Esophagus muscularis mucosa (tissue), 4 donors: ENCODE measurements around the gene UBAP1L. TPM values are rescaled to one million over a fixed set of nuclear protein-coding genes. Genes with fewer than 3 reads are reported as not detected.
"Not testable (repeated sequence)": the region's sequence is repeated elsewhere in the genome, so short reads cannot be mapped to it uniquely, and the experiment has no call there.

Source experiments
- DNase-seq: peaks from one replicate; pipeline ENCODE4 v3.0.0-alpha.2; 2017; ENCODE audit errors: extremely low spot score
- H3K27ac ChIP-seq, 4 donors: fragments of 200-600 bp; sonication (generic); replicated peaks in 1 of 4; 1 replicate in 3 of 4; 2 replicates in 1 of 4; pipeline ENCODE4 v1.5.1; 2016 to 2019; ENCODE audit warnings: mild to moderate bottlenecking in 1 of 4
- H3K27me3 ChIP-seq, 4 donors: fragments of 200-600 bp; sonication (generic); one replicate each; pipeline versions ENCODE4 v1.5.1 to v1.6.0; 2016 to 2019
- H3K36me3 ChIP-seq, 4 donors: fragments of 200-600 bp; sonication (generic); one replicate each; pipeline ENCODE4 v1.5.1; 2016 to 2019
- H3K4me1 ChIP-seq, 4 donors: fragments of 200-600 bp; sonication (generic); one replicate each; pipeline ENCODE4 v1.5.1; 2016 to 2019
- H3K4me3 ChIP-seq, 4 donors: fragments of 200-600 bp; sonication (generic); 1 replicate in 2 of 4; 2 replicates in 2 of 4; pipeline ENCODE4 v1.5.1; 2016 to 2019; ENCODE audit warnings: mild to moderate bottlenecking in 4 of 4, moderate library complexity in 1 of 4
- H3K9me3 ChIP-seq, 4 donors: fragments of 200-600 bp; sonication (generic); 1 replicate in 3 of 4; 2 replicates in 1 of 4; pipeline ENCODE4 v1.5.1; 2016 to 2019
- EP300 ChIP-seq: sonication (generic); formaldehyde crosslinking; IDR thresholded peaks from one replicate; pipeline ENCODE4 v1.6.1; 2017; ENCODE audit warnings: antibody characterized with exemption
- POLR2A ChIP-seq: fragments of 450-650 bp; IDR thresholded peaks from one replicate; pipeline ENCODE4 v1.6.1; 2017; ENCODE audit warnings: antibody characterized with exemption, moderate library complexity, mild to moderate bottlenecking, low read depth
- POLR2AphosphoS5 ChIP-seq, 2 donors: sonication (generic); formaldehyde crosslinking; IDR thresholded peaks; one replicate each; pipeline ENCODE4 v1.6.1; 2017; ENCODE audit warnings: antibody characterized with exemption in 2 of 2
- WGBS: methylation state at CpG from one replicate; pipeline ENCODE4 v1.1.5; 2018; 5-methylcytosine and 5-hydroxymethylcytosine counted together
- intact Hi-C: fragments of 100-400 bp; cut with DNase I; formaldehyde crosslinking; loops from one replicate; pipeline ENCODE4 v1.15.1; 2023
- total RNA-seq, 4 donors: library from RNA; depleted of rRNA; stranded (reverse); fragments of >200 nt; gene quantifications; one replicate each; pipeline versions ENCODE4 v1.1.0 to v1.2.1, GENCODE V29; 2016
- TF ChIP-seq, protein P1 (sequence below), 3 experiments: fragments of 200-600 bp in 2 of 3; fragments of 450-650 bp in 1 of 3; sonication (generic) in 2 of 3; IDR thresholded peaks; one replicate each; pipeline ENCODE4 v1.5.1; 2017 to 2019; ENCODE audit warnings: antibody characterized with exemption in 3 of 3, mild to moderate bottlenecking in 2 of 3, moderate library complexity in 1 of 3

UBAP1L gene
- total RNA-seq, 4 donors from 2014 or later, result 1.2 to 7.5 (median 2.2) TPM

- H3K4me1 ChIP-seq, result no peaks in the 10 kb centered on the region
- 67% methylated on average over 3 of the region's 3 CpGs for WGBS
- peaks cover 38 to 76% (median 52%) of the 10 kb centered on the region in 4 donors for H3K36me3 ChIP-seq
- H3K27me3 ChIP-seq, result no peaks in the 10 kb centered on the region
- intact Hi-C loops, result no loop called here
- H3K4me3 ChIP-seq, result no peak overlapping the region
- no peak for DNase-seq
- H3K27ac ChIP-seq, result no peak overlapping the region
- no peaks in the 10 kb centered on the region for H3K9me3 ChIP-seq
- no peak for TF ChIP-seq EP300
- TF ChIP-seq POLR2A, result no peak
- no peak for TF ChIP-seq POLR2AphosphoS5 (IDR thresholded peaks at IDR 0.05)
- TF ChIP-seq, protein P1, sequence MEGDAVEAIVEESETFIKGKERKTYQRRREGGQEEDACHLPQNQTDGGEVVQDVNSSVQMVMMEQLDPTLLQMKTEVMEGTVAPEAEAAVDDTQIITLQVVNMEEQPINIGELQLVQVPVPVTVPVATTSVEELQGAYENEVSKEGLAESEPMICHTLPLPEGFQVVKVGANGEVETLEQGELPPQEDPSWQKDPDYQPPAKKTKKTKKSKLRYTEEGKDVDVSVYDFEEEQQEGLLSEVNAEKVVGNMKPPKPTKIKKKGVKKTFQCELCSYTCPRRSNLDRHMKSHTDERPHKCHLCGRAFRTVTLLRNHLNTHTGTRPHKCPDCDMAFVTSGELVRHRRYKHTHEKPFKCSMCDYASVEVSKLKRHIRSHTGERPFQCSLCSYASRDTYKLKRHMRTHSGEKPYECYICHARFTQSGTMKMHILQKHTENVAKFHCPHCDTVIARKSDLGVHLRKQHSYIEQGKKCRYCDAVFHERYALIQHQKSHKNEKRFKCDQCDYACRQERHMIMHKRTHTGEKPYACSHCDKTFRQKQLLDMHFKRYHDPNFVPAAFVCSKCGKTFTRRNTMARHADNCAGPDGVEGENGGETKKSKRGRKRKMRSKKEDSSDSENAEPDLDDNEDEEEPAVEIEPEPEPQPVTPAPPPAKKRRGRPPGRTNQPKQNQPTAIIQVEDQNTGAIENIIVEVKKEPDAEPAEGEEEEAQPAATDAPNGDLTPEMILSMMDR (IDR thresholded peaks at IDR 0.05), result no peak
Observed at GRCh38 chr15:65147902-65148301, 32.9 kb upstream of the UBAP1L start.

DNA sequence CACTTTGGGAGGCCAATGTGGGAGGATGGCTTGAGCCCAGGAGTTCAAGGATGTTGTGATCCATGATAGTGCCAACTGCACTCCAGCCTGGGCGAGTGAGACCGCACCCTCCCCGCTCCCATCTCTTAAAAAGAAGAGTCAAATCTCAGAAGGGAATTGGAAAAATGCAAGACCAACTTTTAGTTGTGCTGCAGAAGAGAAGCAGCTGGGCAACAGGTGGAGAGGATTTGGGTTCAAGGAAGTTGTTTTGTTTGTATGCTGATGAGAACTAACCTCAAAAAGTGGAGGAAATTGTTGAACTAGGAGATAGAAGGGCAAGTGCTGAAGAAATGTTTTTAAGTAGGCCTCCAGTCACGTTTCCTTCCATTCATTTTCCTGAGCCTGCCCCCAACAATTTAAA lies 31.4 kb upstream of the UBAP1L start:
- Histone ChIP-seq H3K27me3 (no peaks in the 10 kb centered on the region), H3K4me3 (no peak overlapping the region), H3K4me1 (no peaks in the 10 kb centered on the region), H3K27ac (no peak overlapping the region), H3K9me3 (no peaks in the 10 kb centered on the region), H3K36me3 (peaks cover 23 to 61% (median 37%) of the 10 kb centered on the region in 4 donors)
- intact Hi-C loops, result no loop called here
- WGBS, result 85% methylated on average over 4 of the region's 4 CpGs
- DNase-seq, result no peak
- TF ChIP-seq, protein P1 (IDR thresholded peaks at IDR 0.05), result no peak
- TF ChIP-seq POLR2AphosphoS5 (IDR thresholded peaks at IDR 0.05) (no peak), EP300 (no peak), POLR2A (no peak)

DNA sequence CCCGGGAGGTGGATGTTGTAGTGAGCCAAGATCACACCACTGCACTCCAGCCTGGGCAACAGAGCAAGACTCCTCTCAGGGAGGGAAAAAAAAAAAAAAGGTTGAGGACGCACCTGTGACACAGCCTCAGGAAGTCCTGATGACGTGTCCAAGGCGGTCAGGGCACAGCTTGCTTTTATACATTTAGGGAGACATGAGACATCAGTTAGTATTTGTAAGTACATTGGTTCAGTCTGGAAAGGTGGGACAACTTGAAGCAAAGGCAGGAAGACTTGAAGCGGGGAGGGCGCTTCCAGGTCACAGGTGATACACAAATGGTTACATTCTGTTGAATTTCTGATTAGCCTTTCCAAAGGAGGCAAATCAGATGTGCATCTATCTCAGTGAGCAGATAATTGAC lies 23.6 kb upstream of the UBAP1L start:
- intact Hi-C loops, H3K4me3 ChIP-seq, H3K27me3 ChIP-seq, H3K27ac ChIP-seq, H3K4me1 ChIP-seq, H3K36me3 ChIP-seq, H3K9me3 ChIP-seq: not testable (repeated sequence)
- DNase-seq, result peak; percentile 57
- 92% methylated on average over 6 of the region's 6 CpGs for WGBS

GRCh38 chr15:65137893-65138292 lies 22.9 kb upstream of the UBAP1L start:
- H3K4me1 ChIP-seq, H3K36me3 ChIP-seq, intact Hi-C loops, H3K9me3 ChIP-seq, H3K27ac ChIP-seq, H3K27me3 ChIP-seq, H3K4me3 ChIP-seq: not testable (repeated sequence)
- DNase-seq, result peak; percentile 12
- 95% methylated on average over 4 of the region's 4 CpGs for WGBS

DNA sequence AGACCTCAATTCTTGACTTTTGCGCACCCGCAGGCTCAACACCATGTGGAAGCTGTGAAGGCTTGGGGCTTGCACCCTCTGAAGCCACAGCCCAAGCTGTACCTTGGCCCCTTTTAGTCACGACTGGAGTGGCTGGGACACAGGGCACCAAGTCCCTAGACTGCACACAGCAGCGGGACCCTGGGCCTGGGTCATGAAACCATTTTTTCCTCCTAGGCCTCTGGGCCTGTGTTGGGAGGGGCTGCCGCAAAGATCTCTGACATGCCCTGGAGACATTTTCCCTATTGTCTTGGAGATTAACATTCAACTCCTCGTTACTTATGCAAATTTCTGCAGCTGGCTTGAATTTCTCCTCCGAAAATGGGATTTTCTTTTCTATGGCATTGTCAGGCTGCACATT lies 22.1 kb upstream of the UBAP1L start:
- peaks cover 14 to 17% (median 15%) of the 10 kb centered on the region in 4 donors for H3K4me1 ChIP-seq
- H3K9me3 ChIP-seq, H3K36me3 ChIP-seq, DNase-seq, H3K27ac ChIP-seq, H3K27me3 ChIP-seq, H3K4me3 ChIP-seq, intact Hi-C loops: not testable (repeated sequence)
- WGBS, result 98% methylated on average over 5 of the region's 7 CpGs

- H3K4me3 ChIP-seq, result peak overlapping the region in 1 of 4 donors; percentile 97
- TF ChIP-seq EP300 (no peak), POLR2AphosphoS5 (IDR thresholded peaks at IDR 0.05) (no peak), POLR2A (no peak)
- TF ChIP-seq, protein P1 (IDR thresholded peaks at IDR 0.05), result no peak
- H3K4me1 ChIP-seq, result peaks cover 23 to 38% (median 34%) of the 10 kb centered on the region in 4 donors
- intact Hi-C loops, result no loop called here
- H3K27me3 ChIP-seq, result no peaks in the 10 kb centered on the region
- H3K27ac ChIP-seq, result no peak overlapping the region
- peaks cover 0 to 15% (median 3%) of the 10 kb centered on the region in 4 donors for H3K36me3 ChIP-seq
- WGBS, result 88% methylated on average over 8 of the region's 8 CpGs
- DNase-seq, result no peak
- no peaks in the 10 kb centered on the region for H3K9me3 ChIP-seq
Observed at GRCh38 chr15:65134538-65134937, 19.5 kb upstream of the UBAP1L start.
